ENCODE results near the gene GIPC3. TPM values are rescaled to one million over a fixed set of nuclear protein-coding genes. Genes with fewer than 3 reads are reported as not detected.

Gene GIPC3
- total RNA-seq, 3 donors from 2014 or later (not counting 1 experiment from before 2014, with no cell fraction given) = 0.28 to 0.66 (median 0.56) TPM

- peaks cover 0 to 14% of the 10 kb centered on the region in 2 donors for H3K4me1 Mint-ChIP-seq
- no peak for DNase-seq
- Histone ChIP-seq H3K9me3 (ENCODE audit: control insufficient read depth, insufficient read depth, low read length) (no peaks in the 10 kb centered on the region), H3K4me1 (ENCODE audit: control insufficient read depth, insufficient read depth, low read length) (peaks cover 14% of the 10 kb centered on the region), H3K27me3 (ENCODE audit: control insufficient read depth, insufficient read depth, low read length) (no peaks in the 10 kb centered on the region), H3K27ac (ENCODE audit: low read length) (no peak overlapping the region), H3K36me3 (ENCODE audit: control insufficient read depth, insufficient read depth, low read length) (peaks cover 25% of the 10 kb centered on the region), H3K4me3 (ENCODE audit: low read length) (no peak overlapping the region)
- no peaks in the 10 kb centered on the region for H3K9me3 Mint-ChIP-seq
- no peak for ATAC-seq
- 78% methylated on average over 10 of the region's 10 CpGs for WGBS (ENCODE audit: insufficient coverage)
- H3K27me3 Mint-ChIP-seq (ENCODE audit: low read depth in 2 of 2) = no peaks in the 10 kb centered on the region
- H3K4me3 Mint-ChIP-seq = no peak overlapping the region
- TF ChIP-seq, protein P1, sequence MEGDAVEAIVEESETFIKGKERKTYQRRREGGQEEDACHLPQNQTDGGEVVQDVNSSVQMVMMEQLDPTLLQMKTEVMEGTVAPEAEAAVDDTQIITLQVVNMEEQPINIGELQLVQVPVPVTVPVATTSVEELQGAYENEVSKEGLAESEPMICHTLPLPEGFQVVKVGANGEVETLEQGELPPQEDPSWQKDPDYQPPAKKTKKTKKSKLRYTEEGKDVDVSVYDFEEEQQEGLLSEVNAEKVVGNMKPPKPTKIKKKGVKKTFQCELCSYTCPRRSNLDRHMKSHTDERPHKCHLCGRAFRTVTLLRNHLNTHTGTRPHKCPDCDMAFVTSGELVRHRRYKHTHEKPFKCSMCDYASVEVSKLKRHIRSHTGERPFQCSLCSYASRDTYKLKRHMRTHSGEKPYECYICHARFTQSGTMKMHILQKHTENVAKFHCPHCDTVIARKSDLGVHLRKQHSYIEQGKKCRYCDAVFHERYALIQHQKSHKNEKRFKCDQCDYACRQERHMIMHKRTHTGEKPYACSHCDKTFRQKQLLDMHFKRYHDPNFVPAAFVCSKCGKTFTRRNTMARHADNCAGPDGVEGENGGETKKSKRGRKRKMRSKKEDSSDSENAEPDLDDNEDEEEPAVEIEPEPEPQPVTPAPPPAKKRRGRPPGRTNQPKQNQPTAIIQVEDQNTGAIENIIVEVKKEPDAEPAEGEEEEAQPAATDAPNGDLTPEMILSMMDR (IDR thresholded peaks at IDR 0.05) = no peak
- peak overlapping the region; percentile 26 to 59 for H3K27ac Mint-ChIP-seq
- intact Hi-C loops (cut with micrococcal nuclease) = loop anchor here (1.0 to 2.0 kb wide), 2 partner anchors 73 to 161 kb away; no protein-coding TSS in a partner anchor
- H3K36me3 Mint-ChIP-seq = no peaks in the 10 kb centered on the region
Measured at GRCh38 chr19:3545669-3546034, 39.6 kb upstream of the GIPC3 start.

- Histone ChIP-seq H3K9me3 (ENCODE audit: control insufficient read depth, insufficient read depth, low read length) (no peaks in the 10 kb centered on the region), H3K4me3 (ENCODE audit: low read length) (no peak overlapping the region), H3K27ac (ENCODE audit: low read length) (no peak overlapping the region), H3K36me3 (ENCODE audit: control insufficient read depth, insufficient read depth, low read length) (peaks cover 27% of the 10 kb centered on the region), H3K27me3 (ENCODE audit: control insufficient read depth, insufficient read depth, low read length) (no peaks in the 10 kb centered on the region), H3K4me1 (ENCODE audit: control insufficient read depth, insufficient read depth, low read length) (peaks cover 14% of the 10 kb centered on the region)
- no peak for ATAC-seq
- H3K4me1 Mint-ChIP-seq = peaks cover 0 to 14% of the 10 kb centered on the region in 2 donors
- 96% methylated on average over 23 of the region's 23 CpGs for WGBS (ENCODE audit: insufficient coverage)
- no peaks in the 10 kb centered on the region for H3K36me3 Mint-ChIP-seq
- H3K4me3 Mint-ChIP-seq = no peak overlapping the region
- TF ChIP-seq, protein P1 (IDR thresholded peaks at IDR 0.05) = no peak
- no peaks in the 10 kb centered on the region for H3K9me3 Mint-ChIP-seq
- H3K27me3 Mint-ChIP-seq (ENCODE audit: low read depth in 2 of 2) = no peaks in the 10 kb centered on the region
- intact Hi-C loops (cut with micrococcal nuclease) = no loop called here
- H3K27ac Mint-ChIP-seq = peak overlapping the region in 1 of 2 donors; percentile 59
- no peak for DNase-seq
Measured at GRCh38 chr19:3546119-3546518, 39.2 kb upstream of the GIPC3 start.

DNA sequence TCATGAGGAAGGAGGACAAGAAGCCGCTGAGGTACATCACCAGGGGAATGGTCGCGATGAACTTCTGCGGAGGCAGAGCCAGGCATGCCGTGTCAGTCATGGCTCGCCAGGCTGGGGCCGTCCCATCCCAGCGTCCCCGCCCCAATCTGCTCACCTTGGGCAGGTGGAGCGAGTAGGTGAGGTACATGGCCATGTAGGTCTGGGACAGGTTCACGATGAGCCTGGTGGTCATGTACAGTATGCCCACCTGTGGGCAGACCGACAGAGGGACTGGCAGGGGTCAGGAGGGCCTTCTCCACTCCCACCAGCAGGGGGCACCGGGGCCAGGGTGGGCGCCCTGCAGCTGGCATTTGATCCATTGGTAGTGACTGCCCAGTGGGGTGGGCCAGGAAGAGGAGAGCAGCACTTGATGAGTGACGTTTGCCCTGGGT lies 38.0 kb upstream of the GIPC3 start:
- 92% methylated on average over 15 of the region's 15 CpGs for WGBS (ENCODE audit: insufficient coverage)
- no peak overlapping the region for H3K4me3 Mint-ChIP-seq
- peaks cover 0 to 19% of the 10 kb centered on the region in 2 donors for H3K4me1 Mint-ChIP-seq
- no peaks in the 10 kb centered on the region for H3K27me3 ChIP-seq (ENCODE audit: control insufficient read depth, insufficient read depth, low read length)
- peaks cover 14% of the 10 kb centered on the region for H3K4me1 ChIP-seq (ENCODE audit: control insufficient read depth, insufficient read depth, low read length)
- TF ChIP-seq, protein P1 (IDR thresholded peaks at IDR 0.05) = peak; percentile 53
- DNase-seq (peak in 1 of 2 donors; percentile 49), ATAC-seq (no peak)
- no peaks in the 10 kb centered on the region for H3K27me3 Mint-ChIP-seq (ENCODE audit: low read depth in 2 of 2)
- H3K27ac Mint-ChIP-seq = peak overlapping the region in 1 of 2 donors; percentile 56
- no peak overlapping the region for H3K4me3 ChIP-seq (ENCODE audit: low read length)
- H3K36me3 ChIP-seq (ENCODE audit: control insufficient read depth, insufficient read depth, low read length) = peaks cover 27% of the 10 kb centered on the region
- intact Hi-C loops (cut with micrococcal nuclease) = no loop called here
- no peaks in the 10 kb centered on the region for H3K9me3 ChIP-seq (ENCODE audit: control insufficient read depth, insufficient read depth, low read length)
- H3K9me3 Mint-ChIP-seq = no peaks in the 10 kb centered on the region
- no peak overlapping the region for H3K27ac ChIP-seq (ENCODE audit: low read length)
- no peaks in the 10 kb centered on the region for H3K36me3 Mint-ChIP-seq

- Mint-ChIP-seq H3K36me3 (no peaks in the 10 kb centered on the region), H3K4me1 (peaks cover 0 to 19% of the 10 kb centered on the region in 2 donors), H3K4me3 (no peak overlapping the region), H3K9me3 (no peaks in the 10 kb centered on the region), H3K27ac (peak overlapping the region in 1 of 2 donors; percentile 56), H3K27me3 (ENCODE audit: low read depth in 2 of 2) (no peaks in the 10 kb centered on the region)
- TF ChIP-seq, protein P1 (IDR thresholded peaks at IDR 0.05) = peak; percentile 23
- WGBS (ENCODE audit: insufficient coverage) = 94% methylated on average over 36 of the region's 36 CpGs
- peaks cover 19% of the 10 kb centered on the region for H3K4me1 ChIP-seq (ENCODE audit: control insufficient read depth, insufficient read depth, low read length)
- H3K36me3 ChIP-seq (ENCODE audit: control insufficient read depth, insufficient read depth, low read length) = peaks cover 27% of the 10 kb centered on the region
- intact Hi-C loops (cut with micrococcal nuclease) = no loop called here
- no peaks in the 10 kb centered on the region for H3K27me3 ChIP-seq (ENCODE audit: control insufficient read depth, insufficient read depth, low read length)
- no peaks in the 10 kb centered on the region for H3K9me3 ChIP-seq (ENCODE audit: control insufficient read depth, insufficient read depth, low read length)
- H3K4me3 ChIP-seq (ENCODE audit: low read length) = no peak overlapping the region
- no peak for DNase-seq
- no peak overlapping the region for H3K27ac ChIP-seq (ENCODE audit: low read length)
- no peak for ATAC-seq
Measured at GRCh38 chr19:3547767-3548282, 37.5 kb upstream of the GIPC3 start.
